GM12878 (cell line): Measurements from ENCODE around the gene BIRC5. TPM values are rescaled to one million over a fixed set of nuclear protein-coding genes. Genes with fewer than 3 reads are reported as not detected.

Source experiments
- CHD1 ChIP-seq: IDR thresholded peaks from 2 replicates; pipeline ENCODE4 v1.6.1; 2012; ENCODE audit warnings: low read depth, low read length, improper control_type of control experiment
- DPF2 ChIP-seq: fragments of 450-650 bp; IDR thresholded peaks from 2 replicates; pipeline ENCODE4 v1.6.1; 2017; ENCODE audit warnings: mild to moderate bottlenecking
- EGR1 ChIP-seq, 2 experiments: IDR thresholded peaks; 1 replicate in 1 of 2; 2 replicates in 1 of 2; pipeline ENCODE4 v1.6.1; 2011 to 2012; ENCODE audit warnings: low read depth in 2 of 2, low read length in 2 of 2, borderline replicate concordance in 1 of 2, mild to moderate bottlenecking in 1 of 2, moderate library complexity in 1 of 2
- EZH2 ChIP-seq: IDR thresholded peaks from 2 replicates; pipeline ENCODE4 v1.6.1; 2012; ENCODE audit warnings: low read depth, mild to moderate bottlenecking, control low read depth, inconsistent platforms, low read length, borderline replicate concordance; ENCODE audit not compliant: control insufficient read depth
- GABPA ChIP-seq: IDR thresholded peaks from 2 replicates; pipeline ENCODE4 v1.6.1; 2014; ENCODE audit warnings: antibody characterized with exemption, low read depth, mild to moderate bottlenecking, inconsistent platforms
- NRF1 ChIP-seq: conservative IDR thresholded peaks from 2 replicates; pipeline ENCODE4 v1.6.1; 2011; ENCODE audit warnings: mild to moderate bottlenecking, low read depth, low read length, improper control_type of control experiment
- RBBP5 ChIP-seq: fragments of 200-600 bp; sonication (generic); conservative IDR thresholded peaks from 2 replicates; pipeline ENCODE4 v1.6.1; 2016
- SMAD1 ChIP-seq: fragments of 450-650 bp; IDR thresholded peaks from 2 replicates; pipeline ENCODE4 v1.6.1; 2018; ENCODE audit warnings: mild to moderate bottlenecking, low read depth; ENCODE audit not compliant: partially characterized antibody
- TCF3 ChIP-seq: IDR thresholded peaks from 2 replicates; pipeline ENCODE4 v1.6.1; 2012; ENCODE audit warnings: low read depth, mild to moderate bottlenecking, low read length, borderline replicate concordance; ENCODE audit not compliant: insufficient read depth
- polyA plus RNA-seq, 11 experiments: library from polyadenylated mRNA; depleted of rRNA in 4 of 11; unstranded in 6 of 11; stranded (reverse) in 5 of 11; fragments of >200 nt; fragmentation: Nextera tagmentation in 4 of 11; fragmentation: Illumina TruSeq in 1 of 11; extraction: Ambion mirVana in 4 of 11; extraction: Trizol in 1 of 11; gene quantifications; 1 replicate in 1 of 11; 2 replicates in 10 of 11; pipeline versions ENCODE4 v1.2.1 to v1.2.3, GENCODE V29; 2011 to 2016; ENCODE audit warnings: inconsistent platforms in 2 of 11, missing spikeins in 2 of 11, low read depth in 1 of 11
- total RNA-seq, 4 experiments: library from RNA; depleted of rRNA in 3 of 4; stranded (reverse); fragments of >200 nt in 3 of 4; fragmentation: Illumina TruSeq in 1 of 4; extraction: Trizol in 1 of 4; gene quantifications; 2 replicates each; pipeline versions ENCODE4 v1.2.1 to v1.2.3, GENCODE V29; 2013 to 2021
- TF ChIP-seq, protein P1 (sequence below): IDR thresholded peaks from 2 replicates; pipeline ENCODE4 v1.6.1; 2012; ENCODE audit warnings: low read depth, low read length, improper control_type of control experiment
- TF ChIP-seq, protein P2 (sequence below): fragments of 450-650 bp; formaldehyde crosslinking; IDR thresholded peaks from 2 replicates; pipeline ENCODE4 v1.5.0; 2022; ENCODE audit warnings: mild to moderate bottlenecking, missing genetic modification characterization
- TF ChIP-seq, protein P3 (sequence below): fragments of 450-650 bp; IDR thresholded peaks from 2 replicates; pipeline ENCODE4 v1.6.1; 2017; ENCODE audit warnings: mild to moderate bottlenecking, moderate library complexity
- TF ChIP-seq, protein P4 (sequence below): fragments of 150-350 bp; IDR thresholded peaks from 2 replicates; pipeline ENCODE4 v1.6.1; 2016; ENCODE audit warnings: low read depth, low read length
- TF ChIP-seq, protein P5 (sequence below): fragments of 450-650 bp; conservative IDR thresholded peaks from 2 replicates; pipeline ENCODE4 v1.6.1; 2017; ENCODE audit warnings: mild to moderate bottlenecking, moderate library complexity

Gene BIRC5
- total and polyA plus RNA-seq, 10 of the 15 experiments (the other 5 are each of a cell fraction or from before 2014, with no cell fraction given): 41.0 to 175 (median 90.8) TPM

DNA sequence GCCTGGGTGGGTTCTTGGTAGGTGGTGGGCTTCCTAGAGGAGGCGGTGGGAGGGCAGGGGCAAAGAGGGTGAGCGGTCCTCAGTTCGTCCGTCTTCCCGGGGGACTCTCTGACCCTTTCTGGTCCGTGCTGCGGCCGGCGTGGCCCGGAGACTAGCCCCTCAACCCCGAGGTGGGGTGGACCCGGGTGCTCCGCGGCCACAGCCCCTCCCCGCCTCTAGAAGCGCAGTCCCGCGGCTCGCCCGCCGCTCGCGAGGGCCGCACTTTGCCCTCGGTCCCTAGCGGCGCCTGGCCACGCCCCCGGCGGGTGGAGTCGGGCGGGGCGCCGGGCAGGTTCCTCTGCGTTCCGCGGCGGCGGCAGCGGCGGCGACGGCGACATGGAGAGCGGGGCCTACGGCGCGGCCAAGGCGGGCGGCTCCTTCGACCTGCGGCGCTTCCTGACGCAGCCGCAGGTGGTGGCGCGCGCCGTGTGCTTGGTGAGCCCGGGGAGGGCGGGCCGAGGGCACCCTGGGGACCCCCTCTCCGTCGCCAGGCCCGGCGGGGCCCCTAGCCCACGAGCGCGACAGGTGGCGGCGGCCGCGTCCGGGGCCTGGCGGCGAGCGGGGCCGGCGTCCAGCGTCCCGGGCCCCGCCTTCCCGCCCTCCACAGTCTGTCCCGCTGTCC is 45.7 kb upstream of the BIRC5 start, which contains the start of gene SYNGR2 (continued):
- TF ChIP-seq, protein P1, sequence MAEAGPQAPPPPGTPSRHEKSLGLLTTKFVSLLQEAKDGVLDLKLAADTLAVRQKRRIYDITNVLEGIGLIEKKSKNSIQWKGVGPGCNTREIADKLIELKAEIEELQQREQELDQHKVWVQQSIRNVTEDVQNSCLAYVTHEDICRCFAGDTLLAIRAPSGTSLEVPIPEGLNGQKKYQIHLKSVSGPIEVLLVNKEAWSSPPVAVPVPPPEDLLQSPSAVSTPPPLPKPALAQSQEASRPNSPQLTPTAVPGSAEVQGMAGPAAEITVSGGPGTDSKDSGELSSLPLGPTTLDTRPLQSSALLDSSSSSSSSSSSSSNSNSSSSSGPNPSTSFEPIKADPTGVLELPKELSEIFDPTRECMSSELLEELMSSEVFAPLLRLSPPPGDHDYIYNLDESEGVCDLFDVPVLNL: no peak
- no peak for TF ChIP-seq SMAD1
- TF ChIP-seq, protein P2, sequence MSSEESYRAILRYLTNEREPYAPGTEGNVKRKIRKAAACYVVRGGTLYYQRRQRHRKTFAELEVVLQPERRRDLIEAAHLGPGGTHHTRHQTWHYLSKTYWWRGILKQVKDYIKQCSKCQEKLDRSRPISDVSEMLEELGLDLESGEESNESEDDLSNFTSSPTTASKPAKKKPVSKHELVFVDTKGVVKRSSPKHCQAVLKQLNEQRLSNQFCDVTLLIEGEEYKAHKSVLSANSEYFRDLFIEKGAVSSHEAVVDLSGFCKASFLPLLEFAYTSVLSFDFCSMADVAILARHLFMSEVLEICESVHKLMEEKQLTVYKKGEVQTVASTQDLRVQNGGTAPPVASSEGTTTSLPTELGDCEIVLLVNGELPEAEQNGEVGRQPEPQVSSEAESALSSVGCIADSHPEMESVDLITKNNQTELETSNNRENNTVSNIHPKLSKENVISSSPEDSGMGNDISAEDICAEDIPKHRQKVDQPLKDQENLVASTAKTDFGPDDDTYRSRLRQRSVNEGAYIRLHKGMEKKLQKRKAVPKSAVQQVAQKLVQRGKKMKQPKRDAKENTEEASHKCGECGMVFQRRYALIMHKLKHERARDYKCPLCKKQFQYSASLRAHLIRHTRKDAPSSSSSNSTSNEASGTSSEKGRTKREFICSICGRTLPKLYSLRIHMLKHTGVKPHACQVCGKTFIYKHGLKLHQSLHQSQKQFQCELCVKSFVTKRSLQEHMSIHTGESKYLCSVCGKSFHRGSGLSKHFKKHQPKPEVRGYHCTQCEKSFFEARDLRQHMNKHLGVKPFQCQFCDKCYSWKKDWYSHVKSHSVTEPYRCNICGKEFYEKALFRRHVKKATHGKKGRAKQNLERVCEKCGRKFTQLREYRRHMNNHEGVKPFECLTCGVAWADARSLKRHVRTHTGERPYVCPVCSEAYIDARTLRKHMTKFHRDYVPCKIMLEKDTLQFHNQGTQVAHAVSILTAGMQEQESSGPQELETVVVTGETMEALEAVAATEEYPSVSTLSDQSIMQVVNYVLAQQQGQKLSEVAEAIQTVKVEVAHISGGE: no peak
- TF ChIP-seq EGR1 (IDR thresholded peaks at IDR 0.05; ENCODE audit: borderline replicate concordance in 1 of 2, low read depth in 2 of 2, low read length in 2 of 2): peak in 1 of 2 experiments; percentile 53; a peak in 1 of 3 replicates
- no peak for TF ChIP-seq EZH2
- TF ChIP-seq GABPA: no peak
- TF ChIP-seq, protein P3, sequence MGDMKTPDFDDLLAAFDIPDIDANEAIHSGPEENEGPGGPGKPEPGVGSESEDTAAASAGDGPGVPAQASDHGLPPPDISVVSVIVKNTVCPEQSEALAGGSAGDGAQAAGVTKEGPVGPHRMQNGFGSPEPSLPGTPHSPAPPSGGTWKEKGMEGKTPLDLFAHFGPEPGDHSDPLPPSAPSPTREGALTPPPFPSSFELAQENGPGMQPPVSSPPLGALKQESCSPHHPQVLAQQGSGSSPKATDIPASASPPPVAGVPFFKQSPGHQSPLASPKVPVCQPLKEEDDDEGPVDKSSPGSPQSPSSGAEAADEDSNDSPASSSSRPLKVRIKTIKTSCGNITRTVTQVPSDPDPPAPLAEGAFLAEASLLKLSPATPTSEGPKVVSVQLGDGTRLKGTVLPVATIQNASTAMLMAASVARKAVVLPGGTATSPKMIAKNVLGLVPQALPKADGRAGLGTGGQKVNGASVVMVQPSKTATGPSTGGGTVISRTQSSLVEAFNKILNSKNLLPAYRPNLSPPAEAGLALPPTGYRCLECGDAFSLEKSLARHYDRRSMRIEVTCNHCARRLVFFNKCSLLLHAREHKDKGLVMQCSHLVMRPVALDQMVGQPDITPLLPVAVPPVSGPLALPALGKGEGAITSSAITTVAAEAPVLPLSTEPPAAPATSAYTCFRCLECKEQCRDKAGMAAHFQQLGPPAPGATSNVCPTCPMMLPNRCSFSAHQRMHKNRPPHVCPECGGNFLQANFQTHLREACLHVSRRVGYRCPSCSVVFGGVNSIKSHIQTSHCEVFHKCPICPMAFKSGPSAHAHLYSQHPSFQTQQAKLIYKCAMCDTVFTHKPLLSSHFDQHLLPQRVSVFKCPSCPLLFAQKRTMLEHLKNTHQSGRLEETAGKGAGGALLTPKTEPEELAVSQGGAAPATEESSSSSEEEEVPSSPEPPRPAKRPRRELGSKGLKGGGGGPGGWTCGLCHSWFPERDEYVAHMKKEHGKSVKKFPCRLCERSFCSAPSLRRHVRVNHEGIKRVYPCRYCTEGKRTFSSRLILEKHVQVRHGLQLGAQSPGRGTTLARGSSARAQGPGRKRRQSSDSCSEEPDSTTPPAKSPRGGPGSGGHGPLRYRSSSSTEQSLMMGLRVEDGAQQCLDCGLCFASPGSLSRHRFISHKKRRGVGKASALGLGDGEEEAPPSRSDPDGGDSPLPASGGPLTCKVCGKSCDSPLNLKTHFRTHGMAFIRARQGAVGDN: peak; percentile 87
- TF ChIP-seq, protein P4, sequence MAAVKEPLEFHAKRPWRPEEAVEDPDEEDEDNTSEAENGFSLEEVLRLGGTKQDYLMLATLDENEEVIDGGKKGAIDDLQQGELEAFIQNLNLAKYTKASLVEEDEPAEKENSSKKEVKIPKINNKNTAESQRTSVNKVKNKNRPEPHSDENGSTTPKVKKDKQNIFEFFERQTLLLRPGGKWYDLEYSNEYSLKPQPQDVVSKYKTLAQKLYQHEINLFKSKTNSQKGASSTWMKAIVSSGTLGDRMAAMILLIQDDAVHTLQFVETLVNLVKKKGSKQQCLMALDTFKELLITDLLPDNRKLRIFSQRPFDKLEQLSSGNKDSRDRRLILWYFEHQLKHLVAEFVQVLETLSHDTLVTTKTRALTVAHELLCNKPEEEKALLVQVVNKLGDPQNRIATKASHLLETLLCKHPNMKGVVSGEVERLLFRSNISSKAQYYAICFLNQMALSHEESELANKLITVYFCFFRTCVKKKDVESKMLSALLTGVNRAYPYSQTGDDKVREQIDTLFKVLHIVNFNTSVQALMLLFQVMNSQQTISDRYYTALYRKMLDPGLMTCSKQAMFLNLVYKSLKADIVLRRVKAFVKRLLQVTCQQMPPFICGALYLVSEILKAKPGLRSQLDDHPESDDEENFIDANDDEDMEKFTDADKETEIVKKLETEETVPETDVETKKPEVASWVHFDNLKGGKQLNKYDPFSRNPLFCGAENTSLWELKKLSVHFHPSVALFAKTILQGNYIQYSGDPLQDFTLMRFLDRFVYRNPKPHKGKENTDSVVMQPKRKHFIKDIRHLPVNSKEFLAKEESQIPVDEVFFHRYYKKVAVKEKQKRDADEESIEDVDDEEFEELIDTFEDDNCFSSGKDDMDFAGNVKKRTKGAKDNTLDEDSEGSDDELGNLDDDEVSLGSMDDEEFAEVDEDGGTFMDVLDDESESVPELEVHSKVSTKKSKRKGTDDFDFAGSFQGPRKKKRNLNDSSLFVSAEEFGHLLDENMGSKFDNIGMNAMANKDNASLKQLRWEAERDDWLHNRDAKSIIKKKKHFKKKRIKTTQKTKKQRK: no peak
- no peak for TF ChIP-seq RBBP5
- TF ChIP-seq DPF2: peak; percentile 77
- TF ChIP-seq, protein P5, sequence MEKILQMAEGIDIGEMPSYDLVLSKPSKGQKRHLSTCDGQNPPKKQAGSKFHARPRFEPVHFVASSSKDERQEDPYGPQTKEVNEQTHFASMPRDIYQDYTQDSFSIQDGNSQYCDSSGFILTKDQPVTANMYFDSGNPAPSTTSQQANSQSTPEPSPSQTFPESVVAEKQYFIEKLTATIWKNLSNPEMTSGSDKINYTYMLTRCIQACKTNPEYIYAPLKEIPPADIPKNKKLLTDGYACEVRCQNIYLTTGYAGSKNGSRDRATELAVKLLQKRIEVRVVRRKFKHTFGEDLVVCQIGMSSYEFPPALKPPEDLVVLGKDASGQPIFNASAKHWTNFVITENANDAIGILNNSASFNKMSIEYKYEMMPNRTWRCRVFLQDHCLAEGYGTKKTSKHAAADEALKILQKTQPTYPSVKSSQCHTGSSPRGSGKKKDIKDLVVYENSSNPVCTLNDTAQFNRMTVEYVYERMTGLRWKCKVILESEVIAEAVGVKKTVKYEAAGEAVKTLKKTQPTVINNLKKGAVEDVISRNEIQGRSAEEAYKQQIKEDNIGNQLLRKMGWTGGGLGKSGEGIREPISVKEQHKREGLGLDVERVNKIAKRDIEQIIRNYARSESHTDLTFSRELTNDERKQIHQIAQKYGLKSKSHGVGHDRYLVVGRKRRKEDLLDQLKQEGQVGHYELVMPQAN: peak; percentile 81
- no peak for TF ChIP-seq CHD1
- no peak for TF ChIP-seq NRF1
- TF ChIP-seq TCF3: 0 out of 2 replicates have a peak, but pooled peaks have one; percentile 56
